SK-N-MC (cell line): ENCODE measurements around the gene NR2F1-AS1.

Experiments
- FOXP2 ChIP-seq: optimal IDR thresholded peaks from 2 replicates; pipeline ENCODE3; 2011; ENCODE audit warnings: mild to moderate bottlenecking, moderate library complexity; ENCODE audit not compliant: insufficient read depth; ENCODE audit errors: extremely low read length, control extremely low read depth
- POLR2AphosphoS5 ChIP-seq: IDR thresholded peaks from 2 replicates; pipeline ENCODE4 v1.6.1; 2012; ENCODE audit warnings: mild to moderate bottlenecking, low read depth, low read length, borderline replicate concordance

- TF ChIP-seq POLR2AphosphoS5 (no peak), FOXP2 (no peak)
Observed at GRCh38 chr5:93510626-93511380, 70.2 kb downstream of the NR2F1-AS1 start.
